ENCODE measurements around the gene CSAD. TPM values are rescaled to one million over a fixed set of nuclear protein-coding genes. Genes with fewer than 3 reads are reported as not detected.

Gene CSAD
- total and polyA plus RNA-seq, 2 of the 13 experiments (the other 11 are each of a cell fraction or from before 2014, with no cell fraction given), result 7.2 to 23.5 TPM

DNA sequence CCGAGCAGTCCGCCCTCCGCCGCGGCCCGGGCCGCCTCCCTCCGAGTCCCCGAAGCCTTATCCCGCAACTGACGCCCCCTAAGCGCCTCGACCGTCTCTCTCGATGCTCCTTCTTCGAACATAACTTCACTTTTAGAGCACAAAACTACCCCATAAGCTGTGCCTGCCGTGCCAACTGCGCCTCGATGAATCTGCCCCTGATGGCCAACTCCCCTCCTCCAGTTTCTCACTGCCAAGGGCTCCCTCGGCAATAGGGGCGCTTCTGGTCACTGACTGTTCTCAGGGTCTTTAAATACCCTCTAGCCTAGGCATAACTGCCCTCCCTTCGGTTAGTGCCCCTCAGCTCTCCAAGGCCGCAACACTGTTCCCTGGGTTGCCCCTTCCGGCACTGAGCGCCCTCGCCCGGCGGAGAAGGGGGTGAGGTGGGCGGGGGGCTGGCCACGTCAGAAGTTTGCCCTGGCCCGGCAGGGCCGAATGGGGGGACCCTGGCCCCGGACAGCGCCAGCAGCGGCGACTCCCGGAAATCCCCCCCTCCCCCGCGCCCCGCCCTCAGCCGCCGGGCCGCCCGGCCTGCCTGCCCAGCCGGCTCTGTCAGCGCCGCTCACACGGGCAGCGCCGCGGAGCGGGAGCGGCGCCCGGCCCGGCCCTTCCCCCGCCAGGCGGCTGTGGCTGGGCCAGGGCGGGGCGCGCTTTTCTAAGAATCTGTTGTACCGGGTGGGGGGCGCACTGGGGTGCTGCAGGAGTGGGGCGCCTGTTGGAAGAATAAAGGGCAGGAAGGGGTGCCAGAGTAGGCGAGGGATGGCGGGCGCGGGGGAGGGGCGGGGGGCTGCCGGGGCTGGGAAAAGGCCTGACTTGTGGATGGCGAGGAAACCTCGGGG, 40.7 kb upstream of the CSAD start (continued):
- TF ChIP-seq ZNF256 (CRISPR knock-in tag; conservative IDR thresholded peaks at IDR 0.05) (0 out of 2 replicates have a peak, but pooled peaks have one; percentile 23), ZNF333 (CRISPR knock-in tag; IDR thresholded peaks at IDR 0.05; ENCODE audit: borderline replicate concordance) (no peak), RBFOX2 (IDR thresholded peaks at IDR 0.05; ENCODE audit: low read depth, low read length) (peak; percentile 71), SALL2 (CRISPR knock-in tag; IDR thresholded peaks at IDR 0.05) (peak; percentile 57; the same call in 1 of the 2 replicates), SAFB2 (CRISPR knock-in tag; IDR thresholded peaks at IDR 0.05; ENCODE audit: borderline replicate concordance, low read depth) (peak; percentile 87), ZNF430 (CRISPR knock-in tag; IDR thresholded peaks at IDR 0.05) (peak; percentile 55; the same call in 1 of the 2 replicates), UBTF (CRISPR knock-in tag; IDR thresholded peaks at IDR 0.05) (peak; percentile 50; the same call in 1 of the 2 replicates), ONECUT2 (CRISPR knock-in tag; IDR thresholded peaks at IDR 0.05) (no peak), TAF1 (CRISPR knock-in tag; IDR thresholded peaks at IDR 0.05) (peak; percentile 37; the same call in 1 of the 2 replicates), MAFG (CRISPR knock-in tag; IDR thresholded peaks at IDR 0.05) (no peak), NFIB (CRISPR knock-in tag; IDR thresholded peaks at IDR 0.05; ENCODE audit: borderline replicate concordance) (no peak), ZNF446 (CRISPR knock-in tag; IDR thresholded peaks at IDR 0.05) (no peak), ZNF18 (CRISPR knock-in tag; IDR thresholded peaks at IDR 0.05; ENCODE audit: insufficient replicate concordance) (peak; percentile 30), POLR2A (IDR thresholded peaks at IDR 0.05; ENCODE audit: insufficient read depth in 1 of 2, low read depth in 2 of 2, low read length in 2 of 2) (peak; percentile 51 to 67), FOXJ3 (CRISPR knock-in tag; IDR thresholded peaks at IDR 0.05; ENCODE audit: borderline replicate concordance) (0 out of 2 replicates have a peak, but pooled peaks have one; percentile 20), MTA1 (CRISPR knock-in tag; IDR thresholded peaks at IDR 0.05; ENCODE audit: borderline replicate concordance) (peak; percentile 20; the same call in 1 of the 2 replicates)
- TF ChIP-seq, protein P1, sequence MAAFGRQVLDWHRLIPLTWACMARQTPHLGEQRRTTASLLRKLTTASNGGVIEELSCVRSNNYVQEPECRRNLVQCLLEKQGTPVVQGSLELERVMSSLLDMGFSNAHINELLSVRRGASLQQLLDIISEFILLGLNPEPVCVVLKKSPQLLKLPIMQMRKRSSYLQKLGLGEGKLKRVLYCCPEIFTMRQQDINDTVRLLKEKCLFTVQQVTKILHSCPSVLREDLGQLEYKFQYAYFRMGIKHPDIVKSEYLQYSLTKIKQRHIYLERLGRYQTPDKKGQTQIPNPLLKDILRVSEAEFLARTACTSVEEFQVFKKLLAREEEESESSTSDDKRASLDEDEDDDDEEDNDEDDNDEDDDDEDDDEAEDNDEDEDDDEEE (CRISPR knock-in tag; IDR thresholded peaks at IDR 0.05), result no peak
- TF ChIP-seq, protein P2, sequence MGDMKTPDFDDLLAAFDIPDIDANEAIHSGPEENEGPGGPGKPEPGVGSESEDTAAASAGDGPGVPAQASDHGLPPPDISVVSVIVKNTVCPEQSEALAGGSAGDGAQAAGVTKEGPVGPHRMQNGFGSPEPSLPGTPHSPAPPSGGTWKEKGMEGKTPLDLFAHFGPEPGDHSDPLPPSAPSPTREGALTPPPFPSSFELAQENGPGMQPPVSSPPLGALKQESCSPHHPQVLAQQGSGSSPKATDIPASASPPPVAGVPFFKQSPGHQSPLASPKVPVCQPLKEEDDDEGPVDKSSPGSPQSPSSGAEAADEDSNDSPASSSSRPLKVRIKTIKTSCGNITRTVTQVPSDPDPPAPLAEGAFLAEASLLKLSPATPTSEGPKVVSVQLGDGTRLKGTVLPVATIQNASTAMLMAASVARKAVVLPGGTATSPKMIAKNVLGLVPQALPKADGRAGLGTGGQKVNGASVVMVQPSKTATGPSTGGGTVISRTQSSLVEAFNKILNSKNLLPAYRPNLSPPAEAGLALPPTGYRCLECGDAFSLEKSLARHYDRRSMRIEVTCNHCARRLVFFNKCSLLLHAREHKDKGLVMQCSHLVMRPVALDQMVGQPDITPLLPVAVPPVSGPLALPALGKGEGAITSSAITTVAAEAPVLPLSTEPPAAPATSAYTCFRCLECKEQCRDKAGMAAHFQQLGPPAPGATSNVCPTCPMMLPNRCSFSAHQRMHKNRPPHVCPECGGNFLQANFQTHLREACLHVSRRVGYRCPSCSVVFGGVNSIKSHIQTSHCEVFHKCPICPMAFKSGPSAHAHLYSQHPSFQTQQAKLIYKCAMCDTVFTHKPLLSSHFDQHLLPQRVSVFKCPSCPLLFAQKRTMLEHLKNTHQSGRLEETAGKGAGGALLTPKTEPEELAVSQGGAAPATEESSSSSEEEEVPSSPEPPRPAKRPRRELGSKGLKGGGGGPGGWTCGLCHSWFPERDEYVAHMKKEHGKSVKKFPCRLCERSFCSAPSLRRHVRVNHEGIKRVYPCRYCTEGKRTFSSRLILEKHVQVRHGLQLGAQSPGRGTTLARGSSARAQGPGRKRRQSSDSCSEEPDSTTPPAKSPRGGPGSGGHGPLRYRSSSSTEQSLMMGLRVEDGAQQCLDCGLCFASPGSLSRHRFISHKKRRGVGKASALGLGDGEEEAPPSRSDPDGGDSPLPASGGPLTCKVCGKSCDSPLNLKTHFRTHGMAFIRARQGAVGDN (CRISPR knock-in tag; IDR thresholded peaks at IDR 0.05), result peak; percentile 79

Measured in HepG2 (cell line).